HG03520 (cell line): ENCODE results near the gene CAVIN2.

Source experiments
- ATAC-seq: cut with Tn5 transposase; IDR thresholded peaks from one replicate; pipeline ENCODE4 v1.9.1; 2021; ENCODE audit warnings: mild to moderate bottlenecking, moderate library complexity; ENCODE audit not compliant: unreplicated experiment

CAVIN2 gene, protein sequence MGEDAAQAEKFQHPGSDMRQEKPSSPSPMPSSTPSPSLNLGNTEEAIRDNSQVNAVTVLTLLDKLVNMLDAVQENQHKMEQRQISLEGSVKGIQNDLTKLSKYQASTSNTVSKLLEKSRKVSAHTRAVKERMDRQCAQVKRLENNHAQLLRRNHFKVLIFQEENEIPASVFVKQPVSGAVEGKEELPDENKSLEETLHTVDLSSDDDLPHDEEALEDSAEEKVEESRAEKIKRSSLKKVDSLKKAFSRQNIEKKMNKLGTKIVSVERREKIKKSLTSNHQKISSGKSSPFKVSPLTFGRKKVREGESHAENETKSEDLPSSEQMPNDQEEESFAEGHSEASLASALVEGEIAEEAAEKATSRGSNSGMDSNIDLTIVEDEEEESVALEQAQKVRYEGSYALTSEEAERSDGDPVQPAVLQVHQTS

DNA sequence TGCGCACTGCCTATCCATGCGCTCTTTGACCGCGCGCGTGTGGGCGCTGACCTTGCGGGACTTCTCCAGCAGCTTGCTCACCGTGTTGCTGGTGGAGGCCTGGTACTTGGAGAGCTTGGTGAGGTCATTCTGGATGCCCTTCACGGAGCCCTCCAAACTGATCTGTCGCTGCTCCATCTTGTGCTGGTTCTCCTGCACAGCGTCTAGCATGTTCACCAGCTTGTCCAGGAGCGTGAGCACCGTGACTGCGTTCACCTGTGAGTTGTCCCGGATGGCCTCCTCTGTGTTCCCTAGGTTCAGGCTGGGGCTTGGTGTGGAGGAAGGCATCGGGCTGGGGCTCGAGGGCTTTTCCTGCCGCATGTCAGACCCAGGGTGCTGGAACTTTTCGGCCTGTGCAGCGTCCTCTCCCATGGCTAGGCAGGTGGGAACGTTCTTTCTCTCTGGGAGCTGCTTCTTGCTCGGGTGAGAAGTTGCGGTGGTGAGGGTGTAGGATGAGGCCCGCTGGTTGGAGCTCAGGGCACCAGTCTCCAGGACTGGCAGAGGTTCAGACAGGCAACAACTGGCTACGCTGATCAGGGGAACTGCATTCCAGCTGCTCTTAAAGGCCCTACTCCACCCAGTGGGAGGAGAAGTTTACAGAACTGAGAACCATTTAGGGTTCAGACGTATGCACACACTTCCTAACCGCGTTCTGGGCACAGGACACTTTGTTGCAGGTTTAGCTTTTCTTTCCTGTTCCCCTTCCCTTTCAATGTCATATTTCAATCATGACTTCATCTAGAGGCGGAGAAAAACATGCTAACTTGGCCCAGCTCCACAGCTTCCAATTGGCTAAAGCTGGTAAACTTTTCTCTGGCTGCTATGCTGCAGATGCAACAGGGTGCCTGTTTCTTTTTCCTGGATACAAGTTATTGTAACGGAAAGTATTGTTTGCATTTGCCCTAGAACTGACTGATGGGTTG lies at the start of gene CAVIN2:
TSS of gene CAVIN2 (minus strand) at position 574 of the 962 bp plus-strand sequence. CDS start at position 411, 163 bp downstream.
- no peak for ATAC-seq

DNA sequence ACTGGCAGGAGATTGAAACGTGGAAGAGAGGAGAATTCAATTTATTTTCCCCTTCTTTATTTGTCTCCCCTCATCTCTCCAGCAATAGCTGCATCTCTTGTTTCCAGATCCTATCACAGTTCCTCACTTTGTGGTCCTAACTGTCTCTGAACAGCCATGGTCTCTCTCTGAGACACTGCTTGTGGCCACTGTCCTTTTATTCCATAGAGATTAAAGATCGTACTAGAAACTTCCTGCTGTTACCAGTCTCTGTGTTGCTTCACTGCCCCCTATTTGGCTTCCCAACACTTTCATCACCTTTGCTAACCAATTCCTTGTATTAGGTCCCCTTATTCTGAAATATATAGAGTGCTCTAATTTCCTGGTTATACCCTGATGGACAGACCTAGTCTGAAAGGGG lies 48.9 kb upstream of the CAVIN2 start:
- ATAC-seq, result no peak

DNA sequence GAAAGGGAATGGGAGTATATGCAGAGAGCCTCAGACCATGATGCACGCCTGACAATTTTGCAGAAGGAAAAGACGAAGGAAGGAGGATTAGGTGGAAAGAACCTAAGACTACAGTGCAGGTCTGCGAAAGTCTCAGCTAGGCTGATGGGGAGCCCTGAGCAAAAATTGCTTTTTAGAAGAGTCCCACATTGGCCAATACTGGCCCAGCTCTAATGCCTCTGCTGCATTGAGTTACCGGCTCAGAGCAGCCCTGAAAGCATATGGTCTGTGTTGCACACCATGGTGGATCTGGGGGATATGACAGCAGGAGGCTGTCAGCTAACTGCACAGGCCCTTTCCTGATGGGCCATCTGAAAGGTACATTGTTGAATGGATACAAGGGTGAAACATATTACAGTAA lies 48.3 kb upstream of the CAVIN2 start:
- ATAC-seq, result no peak

DNA sequence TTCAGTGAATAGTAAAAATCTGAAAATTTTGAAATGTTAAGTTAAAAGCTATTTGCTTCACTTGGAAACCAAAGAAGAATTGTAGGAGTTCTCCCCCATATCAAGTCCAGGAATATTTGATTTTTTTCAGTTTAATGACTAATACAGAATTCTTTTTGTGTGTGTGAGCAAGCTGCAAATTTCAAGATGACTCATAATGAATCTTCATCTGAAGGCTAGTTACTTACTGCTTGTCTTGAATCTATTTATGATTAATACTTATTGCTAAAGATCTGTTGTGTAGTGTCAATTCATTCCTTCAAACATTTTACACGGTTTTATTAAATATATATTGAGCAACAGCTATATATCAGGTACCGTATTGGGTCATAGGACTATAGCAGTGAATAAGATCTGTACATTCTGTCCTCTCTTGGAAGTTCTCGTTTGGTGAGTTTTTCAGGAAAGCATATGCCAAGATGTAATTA lies 47.8 kb upstream of the CAVIN2 start:
- no peak for ATAC-seq

DNA sequence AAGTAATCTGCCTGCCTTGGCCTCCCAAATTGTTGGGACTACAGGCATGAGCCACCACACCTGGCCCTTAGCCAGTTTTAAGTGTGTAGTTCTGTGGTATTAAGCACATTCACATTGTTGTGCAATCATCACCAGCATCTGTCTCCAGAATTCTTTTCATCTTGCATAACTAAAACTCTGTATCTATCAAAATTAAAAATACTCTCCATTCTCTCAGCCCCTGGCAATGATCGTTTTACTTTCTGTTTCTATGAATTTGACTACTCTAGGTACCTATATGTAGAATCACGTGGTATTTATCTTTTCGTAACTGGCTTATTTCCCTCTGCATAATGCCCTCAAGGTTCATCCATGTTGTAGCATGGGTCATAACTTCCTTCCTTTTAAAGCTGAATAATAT lies 45.5 kb upstream of the CAVIN2 start:
- ATAC-seq, result no peak

DNA sequence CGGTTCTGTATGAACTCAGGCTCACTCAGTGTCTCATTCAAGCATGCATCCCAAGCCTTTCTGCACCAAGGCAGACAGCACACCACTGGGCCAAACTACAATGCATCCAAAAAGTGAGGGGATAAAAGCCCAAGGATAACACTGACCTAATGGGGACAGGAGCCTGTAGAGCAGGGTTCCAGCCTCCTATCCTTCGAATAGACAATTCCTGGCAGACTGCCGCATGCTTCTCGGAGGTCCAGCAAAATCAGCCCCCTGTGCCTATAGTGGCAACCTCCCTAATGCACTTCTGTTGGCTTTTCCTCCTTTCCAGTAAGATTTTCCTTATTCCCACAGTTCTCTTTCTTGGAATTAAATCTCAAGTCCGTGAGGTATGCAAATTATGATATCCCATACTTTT lies 44.8 kb upstream of the CAVIN2 start:
- ATAC-seq, result no peak

DNA sequence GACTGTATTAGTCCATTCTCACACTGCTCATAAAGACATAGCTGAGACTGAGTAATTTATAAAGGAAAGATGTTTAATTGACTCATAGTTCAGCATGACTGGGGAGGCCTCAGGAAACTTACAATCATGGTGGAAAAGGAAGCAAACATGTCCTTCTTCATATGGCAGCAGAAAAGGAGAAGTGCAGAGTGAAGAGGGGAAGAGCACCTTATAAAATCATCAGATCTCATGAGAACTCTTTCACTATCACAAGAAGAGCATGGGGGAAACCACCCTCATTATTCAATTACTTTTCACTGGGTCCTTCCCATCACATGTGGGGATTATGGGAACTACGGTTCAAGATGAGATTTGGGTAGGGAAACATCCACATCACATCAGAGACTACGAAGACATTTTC lies 43.0 kb upstream of the CAVIN2 start:
- no peak for ATAC-seq

DNA sequence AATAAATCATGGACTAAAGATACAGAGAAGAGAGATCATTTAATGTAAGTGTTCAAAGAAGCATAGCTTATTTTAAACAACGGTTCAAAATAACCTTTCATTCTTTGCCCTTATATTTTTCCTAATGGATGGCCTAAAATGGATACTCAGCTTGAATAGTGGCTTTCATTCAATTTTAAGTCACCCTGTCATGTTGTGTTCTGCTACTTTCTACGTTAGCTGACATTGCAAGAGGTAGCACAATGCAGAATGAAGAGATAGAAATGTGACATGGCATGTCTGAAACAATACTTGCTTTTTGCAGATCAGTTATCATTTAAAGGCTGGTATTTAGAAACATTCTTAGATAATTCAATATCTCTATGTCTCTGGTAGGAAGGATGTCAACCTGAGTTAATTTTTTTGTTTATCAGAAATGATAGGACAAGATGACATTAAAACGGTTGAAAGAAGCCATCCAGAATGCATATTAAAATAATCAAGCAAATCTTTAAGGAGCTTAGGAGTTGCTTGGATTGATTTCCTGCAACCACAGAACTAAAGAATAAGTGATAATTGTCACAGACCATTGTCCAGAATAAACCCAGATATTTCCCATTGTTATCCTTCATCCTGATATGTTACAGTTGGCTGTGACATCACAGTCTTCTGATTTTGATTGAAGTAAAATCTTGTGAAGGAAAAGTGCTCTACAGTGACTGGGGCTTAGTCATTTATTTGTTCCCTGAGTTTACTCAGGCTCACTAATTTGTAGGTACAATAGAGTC lies 41.7 kb upstream of the CAVIN2 start:
- ATAC-seq, result no peak

DNA sequence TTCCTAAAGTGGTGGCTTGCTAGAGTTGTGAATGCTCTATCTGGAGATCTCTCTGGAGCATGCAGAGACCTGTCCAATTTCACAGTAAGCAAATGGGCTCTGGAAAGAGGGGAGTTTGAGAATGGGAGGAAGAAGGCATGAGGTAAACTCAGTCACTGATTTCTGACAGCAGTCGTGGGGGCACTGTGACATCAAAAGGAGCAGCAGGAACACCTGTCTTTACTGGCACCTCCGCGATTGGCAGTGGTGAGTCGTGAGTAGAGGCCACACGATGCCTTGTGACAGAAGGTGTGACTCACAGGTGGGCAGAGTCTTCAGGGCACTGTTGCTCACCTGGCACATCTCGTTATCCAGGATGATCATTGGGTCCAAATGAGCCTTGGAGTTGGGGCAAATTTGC lies 38.8 kb upstream of the CAVIN2 start:
- no peak for ATAC-seq

DNA sequence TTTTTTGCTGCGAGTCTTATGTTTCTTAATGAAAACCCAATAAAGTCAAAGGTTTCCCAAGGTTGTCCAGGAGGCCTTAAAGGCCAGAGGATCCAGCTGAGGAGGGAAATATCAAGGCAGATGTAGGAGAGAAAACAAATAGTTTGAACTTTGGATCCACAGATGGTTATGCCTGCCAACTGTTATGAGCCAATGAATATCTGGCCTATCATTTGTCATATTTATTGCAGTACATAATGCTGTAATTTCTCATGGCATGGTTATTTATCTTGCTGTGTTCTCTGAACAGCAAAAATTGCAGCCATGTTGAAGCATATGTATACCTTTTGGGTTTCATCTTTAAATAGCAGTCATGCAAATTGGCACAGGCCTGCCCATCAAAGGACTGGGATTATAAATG lies 38.2 kb upstream of the CAVIN2 start:
- ATAC-seq, result no peak

DNA sequence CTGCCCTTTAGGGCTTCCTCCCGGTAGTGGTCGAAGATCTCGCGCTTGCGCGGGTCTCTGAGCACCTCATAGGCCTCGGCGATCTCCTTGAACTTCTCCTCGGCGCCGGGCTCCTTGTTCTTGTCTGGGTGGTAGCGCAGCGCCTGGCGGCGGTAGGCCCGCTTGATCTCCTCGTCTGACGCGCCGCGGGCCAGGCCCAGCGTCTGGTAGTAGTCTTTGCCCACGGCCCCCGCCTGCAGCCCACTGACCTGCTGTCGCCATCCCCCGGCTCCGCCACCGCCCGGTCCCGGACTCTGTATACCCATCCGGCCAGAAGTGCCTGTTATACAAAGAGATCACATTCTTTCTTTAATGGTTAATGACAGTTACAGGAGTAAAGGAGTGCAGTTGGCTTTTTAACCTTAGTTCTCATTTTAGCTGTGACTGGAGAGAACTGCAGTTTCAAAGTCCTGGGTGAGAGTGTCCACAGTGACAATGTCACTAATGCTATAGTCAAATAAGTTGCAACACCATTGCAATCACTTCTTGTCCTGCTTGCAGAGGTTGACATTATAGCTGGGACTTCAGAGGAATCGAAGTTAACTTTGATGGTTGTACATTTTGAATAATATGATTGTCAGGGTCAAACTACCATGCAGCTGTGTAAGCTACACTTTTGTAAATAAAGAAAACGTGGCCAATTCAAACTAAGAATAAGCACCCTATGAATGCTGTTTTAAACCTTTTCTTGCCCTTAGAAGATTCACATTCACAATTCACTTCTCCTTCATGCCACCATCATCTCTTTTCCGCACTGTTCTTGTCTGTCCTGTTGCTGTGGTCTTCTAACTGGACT lies 35.3 kb upstream of the CAVIN2 start:
- ATAC-seq, result no peak

DNA sequence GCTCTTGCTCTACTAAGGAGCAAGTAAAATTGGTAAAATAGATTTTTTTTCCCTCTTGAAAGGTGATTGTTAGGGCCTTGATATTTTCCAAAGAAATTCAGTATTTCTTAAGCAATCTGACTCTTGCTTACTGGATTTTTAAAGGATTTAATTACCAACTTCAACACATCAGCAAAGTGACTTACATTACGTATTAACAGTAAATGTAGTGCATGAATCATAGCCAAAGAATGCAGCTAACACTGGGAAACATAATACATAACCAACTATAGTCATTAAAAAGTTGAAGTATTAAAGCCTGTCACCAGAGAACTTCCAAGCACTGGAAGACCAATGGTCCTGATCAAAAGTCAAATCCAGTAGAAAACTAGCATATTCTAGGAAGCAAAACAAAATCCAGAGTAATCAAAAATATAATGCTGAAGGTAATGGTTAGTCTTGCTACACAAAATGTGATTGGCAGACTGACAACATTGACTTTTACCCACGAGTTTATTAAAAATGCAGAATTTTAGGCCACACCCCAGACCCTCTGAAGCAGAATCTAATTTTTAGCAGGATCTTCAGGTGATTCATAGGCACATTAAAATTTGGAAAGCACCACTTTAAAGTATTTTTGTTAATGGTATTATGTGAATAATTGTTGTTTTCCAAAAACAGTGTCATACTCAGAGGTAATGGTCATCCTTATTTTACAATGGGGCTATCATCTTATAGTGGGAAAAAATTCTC lies 31.8 kb upstream of the CAVIN2 start:
- ATAC-seq, result no peak

DNA sequence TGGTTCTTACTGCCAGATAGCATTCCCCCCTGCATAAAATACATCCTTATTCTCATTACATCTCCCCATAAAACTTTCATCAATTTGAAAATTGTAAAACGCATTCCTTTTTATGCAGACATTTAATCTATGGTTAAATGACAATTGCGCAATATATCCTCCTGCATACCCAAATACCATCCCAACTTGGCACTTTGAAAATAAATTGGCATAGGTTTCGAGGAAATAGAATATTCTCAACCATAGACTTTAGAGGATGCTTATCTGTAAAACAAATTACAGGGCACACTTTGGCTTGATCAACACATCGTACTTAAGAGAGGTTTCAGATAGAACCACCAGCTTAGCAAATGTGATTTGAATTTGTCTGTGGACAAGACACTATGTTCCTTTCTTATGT lies 31.0 kb upstream of the CAVIN2 start:
- no peak for ATAC-seq

DNA sequence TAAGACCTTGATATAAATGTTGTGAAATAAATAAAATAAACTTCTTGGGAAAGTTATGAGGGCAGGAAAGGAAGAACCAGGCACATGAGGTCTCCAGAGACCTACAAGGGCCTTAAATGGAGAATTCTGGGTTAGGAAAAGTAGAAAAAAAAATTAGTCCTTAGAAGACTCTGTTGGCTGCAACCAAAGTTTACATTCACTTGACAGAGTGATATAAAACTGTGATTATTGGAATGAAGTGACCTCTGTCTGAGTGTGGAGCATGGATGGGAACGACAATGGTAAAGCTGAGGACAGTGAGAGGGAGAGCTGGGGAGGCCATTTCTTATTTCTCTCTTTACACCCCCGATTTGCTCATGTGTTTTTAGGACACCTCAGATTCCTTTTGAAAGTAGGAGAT lies 29.0 kb upstream of the CAVIN2 start:
- ATAC-seq, result no peak

DNA sequence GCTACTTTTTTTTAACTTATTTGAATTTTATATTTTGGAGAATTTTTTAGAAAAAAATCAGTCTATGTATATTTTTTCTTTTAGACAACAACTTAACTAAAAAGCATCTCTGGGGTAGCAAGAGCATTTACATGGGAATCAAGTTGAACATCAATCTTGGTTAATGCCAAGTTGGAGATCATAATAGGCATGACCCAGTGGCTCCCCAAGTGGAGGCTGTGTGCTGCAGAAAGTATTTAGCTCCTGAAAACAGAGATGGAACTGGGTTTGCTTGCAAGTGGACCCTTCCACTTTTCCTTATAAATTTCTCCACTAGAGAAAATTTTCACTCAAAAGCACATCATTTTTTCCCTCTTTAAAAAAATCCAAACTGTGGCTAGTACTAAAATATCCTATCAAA lies 23.9 kb upstream of the CAVIN2 start:
- no peak for ATAC-seq

DNA sequence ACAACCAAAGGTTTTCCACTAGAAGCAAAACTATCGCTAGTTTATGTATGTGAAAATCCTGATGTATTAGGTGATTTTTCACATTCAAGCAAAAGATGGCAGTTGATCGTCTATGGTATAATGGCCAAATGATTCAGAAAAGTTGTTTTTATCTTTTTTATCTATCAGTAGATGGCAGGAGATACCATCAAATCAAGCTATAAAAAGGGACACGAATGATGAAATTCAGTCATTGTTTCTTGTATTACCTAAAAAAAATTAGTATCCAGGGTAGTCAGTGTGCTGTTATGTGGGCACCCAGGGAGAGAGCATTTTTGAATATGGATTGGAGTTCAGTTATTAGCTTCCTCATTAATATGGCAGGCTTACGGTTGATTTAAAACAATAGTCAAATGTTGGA lies 22.9 kb upstream of the CAVIN2 start:
- no peak for ATAC-seq

DNA sequence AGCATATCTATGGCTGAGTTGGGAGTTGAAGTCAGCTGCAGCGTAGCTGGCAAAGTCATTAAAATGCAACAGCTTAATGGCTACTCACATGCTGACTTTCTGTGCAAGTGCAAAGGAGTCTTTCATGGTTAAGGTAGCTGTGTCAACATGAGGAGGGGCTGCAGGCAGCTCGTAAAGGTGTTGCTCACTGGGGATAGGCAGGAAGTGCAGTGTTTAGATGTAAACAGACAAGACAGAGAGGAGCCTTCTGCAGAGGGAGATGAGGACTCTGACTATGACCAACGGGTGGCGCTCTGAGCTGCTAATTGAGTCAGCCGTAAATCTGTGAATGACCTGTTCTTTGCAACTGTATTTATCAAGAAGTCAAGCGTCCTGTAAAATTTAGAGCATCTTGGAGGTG lies 22.3 kb upstream of the CAVIN2 start:
- no peak for ATAC-seq

DNA sequence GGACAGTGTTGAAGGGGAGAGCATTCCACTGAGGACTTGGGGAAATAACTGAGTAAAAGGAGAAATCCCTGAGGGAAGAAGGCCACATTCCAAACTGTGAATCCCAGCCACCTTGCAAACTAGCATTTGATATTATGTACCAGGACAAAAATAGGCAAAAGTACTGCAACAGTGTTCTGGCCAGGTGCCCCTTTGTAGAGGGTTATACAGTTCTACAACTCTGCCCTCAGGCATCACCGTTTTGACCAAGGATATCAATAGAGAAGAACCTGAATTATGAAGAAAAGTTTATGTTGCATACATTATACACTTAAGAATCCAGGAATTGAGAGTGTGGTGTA lies 20.6 kb upstream of the CAVIN2 start:
- no peak for ATAC-seq

DNA sequence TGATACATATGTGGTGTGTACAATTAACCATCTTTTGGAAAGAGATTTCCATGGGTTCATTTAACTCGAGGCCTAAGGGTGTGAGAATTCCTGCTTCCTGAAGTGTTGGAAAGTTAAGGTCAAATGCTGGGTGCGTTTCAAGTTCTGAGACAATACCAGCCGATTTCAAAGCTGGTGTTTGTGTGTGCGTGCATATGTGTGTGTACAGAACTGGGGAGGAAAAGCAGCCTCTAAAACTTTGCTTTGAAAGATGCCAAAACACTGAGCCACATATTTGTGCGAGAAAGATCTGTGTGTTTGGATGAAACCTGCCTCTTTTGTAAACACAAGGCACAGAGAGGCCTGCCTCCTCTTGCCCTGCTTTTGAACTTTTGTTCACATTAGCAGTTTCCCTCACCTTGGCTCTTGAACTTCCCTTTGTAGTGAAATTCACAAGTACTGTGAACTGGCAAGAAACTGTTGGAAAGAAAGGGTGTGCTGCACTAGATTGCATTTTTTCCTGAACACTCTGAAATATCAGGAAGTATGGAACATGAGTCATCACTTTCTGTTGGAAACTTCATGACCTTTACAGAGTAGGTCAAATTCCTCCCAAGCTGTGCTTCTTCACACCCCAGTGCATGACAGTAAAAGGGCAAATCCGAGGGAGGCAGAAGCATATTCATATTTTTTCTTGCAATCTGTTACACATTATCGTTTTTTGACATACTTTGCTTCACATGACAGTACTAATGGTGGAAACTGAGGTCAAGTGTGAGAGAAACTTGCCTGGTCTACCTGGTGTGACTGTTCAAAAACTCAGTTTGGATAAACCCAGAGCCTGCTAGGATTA lies 20.0 kb upstream of the CAVIN2 start:
- ATAC-seq, result no peak
